ENCODE data around the gene PDZD2. TPM values are rescaled to one million over a fixed set of nuclear protein-coding genes. Genes with fewer than 3 reads are reported as not detected.
"Not testable (repeated sequence)": the region's sequence is repeated elsewhere in the genome, so short reads cannot be mapped to it uniquely, and the experiment has no call there.

The PDZD2 gene
- total RNA-seq = 0.52 TPM

DNA sequence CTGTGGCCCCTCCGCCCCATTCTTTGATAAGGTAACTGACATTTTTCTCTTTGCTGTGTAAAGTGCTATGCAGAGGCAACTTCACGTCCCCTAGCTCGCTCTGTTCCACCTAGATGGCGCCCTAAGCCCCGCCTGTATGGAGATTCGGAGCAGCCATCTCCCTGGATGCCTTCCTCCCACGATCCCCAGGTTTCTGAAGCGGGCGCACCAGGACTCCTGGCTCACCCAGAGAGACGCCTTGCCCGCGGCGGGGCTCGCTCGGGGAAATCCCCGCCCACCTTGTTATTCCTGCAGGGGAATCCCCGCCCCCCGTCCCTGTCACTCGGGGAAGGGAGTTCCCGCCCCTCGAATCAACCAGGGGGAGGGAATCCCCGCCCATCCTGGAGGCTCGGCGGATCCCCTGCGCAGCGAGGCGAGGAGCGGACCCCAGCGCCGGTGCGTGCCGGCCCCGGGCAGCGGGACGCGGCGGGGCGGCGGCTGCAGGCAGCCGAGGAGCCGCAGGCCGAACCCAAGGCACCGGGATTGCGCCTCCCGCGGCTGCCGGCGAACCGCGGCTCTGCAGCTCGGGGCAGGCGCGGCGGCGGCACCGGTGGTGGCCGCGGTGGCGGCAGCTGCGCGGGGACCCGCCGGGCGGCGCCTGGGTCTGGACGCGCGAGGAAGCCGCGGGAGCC is at the start of gene PDZD2:
TSS of gene PDZD2 (plus strand) at position 384 of the 671 bp plus-strand sequence.
- H3K27me3 ChIP-seq (ENCODE audit: insufficient read depth, low read length) = peaks cover 26% of the 10 kb centered on the region
- H3K9me3 ChIP-seq (ENCODE audit: low read depth, low read length) = no peaks in the 10 kb centered on the region
- H3K4me1 ChIP-seq (ENCODE audit: insufficient read depth, low read length) = peaks cover 10% of the 10 kb centered on the region
- peak within 1 kb of the TSS; percentile 41 for H3K4me3 ChIP-seq (ENCODE audit: low read length)

DNA sequence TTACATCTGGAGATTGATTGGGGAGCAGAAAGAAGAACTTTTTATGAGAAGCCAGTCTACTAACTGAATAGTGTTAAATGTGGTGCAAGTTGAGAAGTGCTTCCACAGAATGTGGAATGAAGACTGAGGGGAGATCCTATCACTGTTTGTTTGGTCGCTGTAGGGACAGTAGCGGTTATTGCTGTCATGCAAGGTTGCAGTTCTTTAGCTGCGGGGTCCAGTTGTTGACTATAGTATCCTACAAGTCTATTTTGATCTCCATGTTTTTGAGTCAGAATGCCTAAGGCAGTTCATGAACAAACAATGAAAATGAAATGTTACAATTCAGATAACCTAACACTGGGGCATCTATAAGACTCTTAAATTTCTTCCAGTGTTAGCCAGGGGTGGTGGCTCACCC is 45.3 kb upstream of the PDZD2 start:
- H3K4me1 ChIP-seq (ENCODE audit: insufficient read depth, low read length) = peaks cover 7% of the 10 kb centered on the region
- no peaks in the 10 kb centered on the region for H3K27me3 ChIP-seq (ENCODE audit: insufficient read depth, low read length)
- H3K9me3 ChIP-seq (ENCODE audit: low read depth, low read length) = no peaks in the 10 kb centered on the region
- H3K4me3 ChIP-seq (ENCODE audit: low read length) = no peak overlapping the region

DNA sequence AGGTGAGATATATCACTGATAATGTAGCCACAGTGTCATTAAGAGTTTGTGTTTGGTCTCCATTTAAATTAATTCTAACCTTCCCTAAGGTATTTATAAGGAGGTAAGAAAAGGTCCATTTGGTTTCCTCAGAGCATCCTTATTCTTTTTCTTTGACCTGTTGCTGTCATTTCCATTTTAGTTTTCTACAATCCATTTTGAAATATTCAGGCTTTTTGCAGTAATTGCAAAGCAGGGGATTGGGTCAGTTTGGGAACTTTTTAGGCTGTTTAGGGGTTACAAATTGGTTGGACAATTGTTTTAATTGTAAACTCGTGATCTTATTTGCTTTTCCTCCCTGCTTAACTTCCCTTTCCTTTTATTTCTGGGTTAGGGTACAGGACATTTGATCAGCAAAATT is 42.6 kb upstream of the PDZD2 start:
- no peaks in the 10 kb centered on the region for H3K27me3 ChIP-seq (ENCODE audit: insufficient read depth, low read length)
- no peaks in the 10 kb centered on the region for H3K4me1 ChIP-seq (ENCODE audit: insufficient read depth, low read length)
- H3K9me3 ChIP-seq (ENCODE audit: low read depth, low read length) = no peaks in the 10 kb centered on the region
- H3K4me3 ChIP-seq (ENCODE audit: low read length) = no peak overlapping the region

DNA sequence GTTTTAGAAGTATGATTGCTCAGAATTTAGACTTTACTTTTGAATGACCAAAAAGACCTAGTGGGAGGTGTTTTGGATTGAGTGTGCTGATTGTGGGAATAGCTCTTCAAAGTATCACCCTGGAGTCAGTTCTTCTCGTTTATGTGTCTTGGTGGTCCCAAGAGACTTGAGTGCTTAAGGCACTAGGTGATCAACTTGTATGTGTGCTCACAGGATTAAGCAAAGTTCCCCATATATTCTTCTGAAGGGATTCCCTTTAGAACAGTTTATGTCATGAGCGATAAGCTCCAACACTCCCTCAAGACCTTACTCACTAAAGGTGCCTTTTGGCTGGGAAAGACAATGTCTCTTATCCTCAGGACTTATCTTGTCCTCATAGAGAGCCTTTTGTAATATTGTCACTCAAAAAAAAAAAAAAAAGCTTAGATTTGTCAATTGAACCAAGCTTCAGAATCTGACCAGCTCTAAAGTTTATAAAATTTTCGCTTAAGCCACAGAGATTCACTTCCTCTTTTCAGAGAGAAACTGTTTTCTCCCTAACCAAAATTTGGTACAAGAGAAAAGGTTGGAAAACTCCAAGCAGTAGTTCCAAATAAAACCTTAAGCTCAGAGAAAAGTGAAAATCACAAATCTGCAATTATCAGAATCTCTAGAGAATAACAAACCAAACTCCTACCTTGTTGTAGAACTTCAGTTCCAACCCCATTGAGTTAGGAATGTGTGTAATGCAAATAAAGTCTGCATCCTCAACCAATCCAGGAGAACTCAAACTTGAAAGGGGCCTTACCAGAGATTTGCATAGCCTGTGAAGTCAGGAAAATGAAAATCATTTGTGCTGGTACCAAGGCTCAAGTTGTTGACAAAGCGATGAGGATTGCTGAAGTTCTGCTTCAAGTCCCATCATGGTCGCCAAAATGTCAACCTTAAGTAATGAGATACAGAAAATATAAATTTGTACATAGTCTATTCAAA is 40.0 kb upstream of the PDZD2 start:
- H3K4me1 ChIP-seq (ENCODE audit: insufficient read depth, low read length) = no peaks in the 10 kb centered on the region
- no peaks in the 10 kb centered on the region for H3K9me3 ChIP-seq (ENCODE audit: low read depth, low read length)
- H3K4me3 ChIP-seq (ENCODE audit: low read length) = no peak overlapping the region
- no peaks in the 10 kb centered on the region for H3K27me3 ChIP-seq (ENCODE audit: insufficient read depth, low read length)

DNA sequence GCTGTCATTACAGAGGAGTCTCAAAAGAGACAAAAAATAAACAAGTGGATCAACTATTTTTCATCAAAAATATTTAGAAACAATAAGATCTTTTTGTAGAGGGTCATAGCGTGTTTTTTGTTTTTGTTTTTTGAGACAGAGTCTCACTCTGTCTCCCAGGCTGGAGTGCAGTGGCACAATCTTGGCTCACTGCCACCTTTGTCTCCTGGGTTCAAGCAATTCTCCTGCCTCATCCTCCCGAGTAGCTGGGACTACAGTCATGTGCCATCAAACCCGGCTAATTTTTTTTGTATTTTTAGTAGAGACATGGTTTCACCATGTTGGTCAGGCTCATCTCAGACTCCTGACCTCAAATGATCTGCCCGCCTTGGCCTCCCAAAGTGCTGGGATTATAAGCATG is 36.6 kb upstream of the PDZD2 start:
- not testable (repeated sequence) for H3K4me1 ChIP-seq (ENCODE audit: insufficient read depth, low read length); H3K4me3 ChIP-seq (ENCODE audit: low read length); H3K27me3 ChIP-seq (ENCODE audit: insufficient read depth, low read length); H3K9me3 ChIP-seq (ENCODE audit: low read depth, low read length)

DNA sequence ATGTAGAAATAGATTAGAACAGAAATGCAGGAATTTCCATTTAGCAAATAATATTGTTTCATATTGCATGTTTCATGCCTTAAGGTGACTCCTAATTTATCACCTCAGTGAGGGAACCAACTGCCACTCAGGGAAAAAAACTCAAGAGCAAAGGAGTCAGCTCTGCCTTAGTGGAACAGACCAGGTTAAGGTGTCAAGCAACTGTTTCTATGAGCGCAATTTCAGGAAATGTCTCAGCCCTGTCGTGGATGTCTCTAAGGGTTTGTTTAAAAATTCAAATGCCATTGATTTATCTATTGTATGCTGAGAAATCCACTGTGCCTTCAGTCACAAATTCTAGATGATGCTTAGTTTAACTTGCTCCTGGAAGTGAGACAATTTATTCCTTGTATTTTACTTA is 34.7 kb upstream of the PDZD2 start:
- no peaks in the 10 kb centered on the region for H3K4me1 ChIP-seq (ENCODE audit: insufficient read depth, low read length)
- H3K27me3 ChIP-seq (ENCODE audit: insufficient read depth, low read length) = no peaks in the 10 kb centered on the region
- no peaks in the 10 kb centered on the region for H3K9me3 ChIP-seq (ENCODE audit: low read depth, low read length)
- H3K4me3 ChIP-seq (ENCODE audit: low read length) = no peak overlapping the region

DNA sequence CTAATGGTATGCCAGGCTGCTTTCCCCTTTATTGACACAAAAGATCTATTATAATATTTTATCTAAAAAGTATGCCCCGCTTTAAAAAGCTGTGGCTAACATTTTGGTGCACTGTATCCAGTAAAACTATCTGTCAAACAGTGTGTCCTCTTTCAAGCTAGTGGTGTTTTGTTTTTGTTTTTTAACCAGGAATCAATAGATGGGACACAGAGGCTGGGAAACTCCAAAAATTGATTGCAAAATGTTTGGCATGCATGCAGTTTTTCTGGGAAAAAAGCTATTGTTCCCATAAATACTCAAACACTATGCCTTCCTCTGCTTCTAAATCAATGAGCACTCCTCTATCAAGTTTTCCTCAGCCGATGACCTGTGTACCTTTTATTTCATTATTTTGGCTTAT is 34.3 kb upstream of the PDZD2 start:
- no peaks in the 10 kb centered on the region for H3K9me3 ChIP-seq (ENCODE audit: low read depth, low read length)
- no peaks in the 10 kb centered on the region for H3K4me1 ChIP-seq (ENCODE audit: insufficient read depth, low read length)
- no peaks in the 10 kb centered on the region for H3K27me3 ChIP-seq (ENCODE audit: insufficient read depth, low read length)
- H3K4me3 ChIP-seq (ENCODE audit: low read length) = no peak overlapping the region

DNA sequence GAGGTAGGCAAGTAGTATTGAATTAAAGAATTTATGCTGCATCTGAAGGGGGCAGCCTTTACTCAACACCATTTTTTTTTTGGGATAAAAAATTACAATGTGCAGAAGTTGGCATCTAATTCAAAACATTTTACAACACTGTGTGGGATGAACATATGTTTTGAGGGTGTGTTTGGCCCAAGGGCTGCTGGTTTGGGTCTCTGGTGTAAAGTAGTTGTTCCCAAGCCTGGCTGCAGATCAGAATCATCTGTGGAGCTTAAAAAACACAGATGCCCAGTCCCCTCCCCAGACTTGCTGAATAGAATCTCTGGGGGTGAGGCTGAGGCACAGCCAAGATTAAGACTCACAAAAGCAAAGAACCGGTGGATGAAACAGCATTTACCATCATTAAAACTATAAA is 33.0 kb upstream of the PDZD2 start:
- no peaks in the 10 kb centered on the region for H3K4me1 ChIP-seq (ENCODE audit: insufficient read depth, low read length)
- H3K27me3 ChIP-seq (ENCODE audit: insufficient read depth, low read length) = no peaks in the 10 kb centered on the region
- H3K4me3 ChIP-seq (ENCODE audit: low read length) = no peak overlapping the region
- H3K9me3 ChIP-seq (ENCODE audit: low read depth, low read length) = no peaks in the 10 kb centered on the region

DNA sequence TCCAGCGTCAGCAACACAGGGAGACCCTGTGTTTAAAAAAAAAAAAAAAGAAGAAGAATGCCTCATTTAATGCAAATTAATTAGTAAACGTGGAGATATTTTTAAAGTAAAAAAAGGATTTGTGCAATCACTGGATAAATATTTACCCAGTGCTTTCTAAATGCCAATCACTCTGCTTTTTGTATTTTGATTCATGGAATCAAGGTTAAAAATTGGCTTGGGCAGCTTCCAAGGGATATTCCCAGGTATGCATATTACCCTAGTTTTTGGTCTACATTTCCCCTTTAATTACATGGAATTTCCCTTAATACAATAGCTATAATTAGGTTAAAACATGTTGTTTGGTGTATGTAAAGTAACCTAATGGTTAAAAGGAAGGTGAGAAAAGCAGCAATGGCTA is 31.4 kb upstream of the PDZD2 start:
- Histone ChIP-seq H3K9me3 (ENCODE audit: low read depth, low read length) (no peaks in the 10 kb centered on the region), H3K4me3 (ENCODE audit: low read length) (no peak overlapping the region), H3K27me3 (ENCODE audit: insufficient read depth, low read length) (no peaks in the 10 kb centered on the region), H3K4me1 (ENCODE audit: insufficient read depth, low read length) (no peaks in the 10 kb centered on the region)

DNA sequence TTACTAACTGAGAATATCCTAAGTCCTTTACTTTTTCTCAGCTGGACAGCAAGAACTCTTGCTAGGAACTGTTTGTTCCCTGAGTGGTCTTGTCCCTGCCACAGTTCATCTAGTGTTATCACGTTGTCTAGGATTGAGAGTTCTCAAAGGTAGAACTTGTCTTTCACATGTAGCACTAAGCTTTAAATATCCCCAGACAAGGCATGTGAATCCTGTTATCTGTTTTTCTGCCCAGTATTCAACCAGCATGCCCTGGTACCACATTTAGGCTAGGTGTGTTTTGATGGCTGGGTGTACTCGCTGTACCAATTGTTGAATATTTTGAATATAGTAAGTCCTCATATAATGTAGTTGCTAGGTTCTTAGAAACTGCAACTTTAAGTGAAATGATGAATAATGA is 27.9 kb upstream of the PDZD2 start:
- Histone ChIP-seq H3K4me3 (ENCODE audit: low read length) (no peak overlapping the region), H3K4me1 (ENCODE audit: insufficient read depth, low read length) (no peaks in the 10 kb centered on the region), H3K27me3 (ENCODE audit: insufficient read depth, low read length) (no peaks in the 10 kb centered on the region), H3K9me3 (ENCODE audit: low read depth, low read length) (no peaks in the 10 kb centered on the region)

DNA sequence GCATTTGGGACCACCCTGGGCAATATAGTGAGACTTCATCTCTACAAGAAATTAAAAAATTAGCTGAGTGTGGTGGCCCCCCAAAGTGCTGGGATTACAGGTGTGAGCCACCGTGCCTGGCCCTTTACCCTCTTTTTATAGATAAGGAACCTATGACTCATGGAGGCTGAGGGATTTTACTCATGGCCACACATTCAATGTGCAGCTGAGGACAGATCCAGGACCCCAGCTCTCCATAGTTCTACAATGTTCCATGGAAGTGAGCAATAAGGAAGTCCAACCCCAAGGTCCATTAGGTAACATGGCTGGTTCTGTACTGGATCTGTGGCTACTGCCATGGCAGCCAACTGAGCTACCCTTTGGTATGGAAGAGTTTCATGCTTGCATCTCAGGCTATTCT is 25.3 kb upstream of the PDZD2 start:
- H3K9me3 ChIP-seq (ENCODE audit: low read depth, low read length) = no peaks in the 10 kb centered on the region
- H3K4me3 ChIP-seq (ENCODE audit: low read length) = no peak overlapping the region
- H3K4me1 ChIP-seq (ENCODE audit: insufficient read depth, low read length) = no peaks in the 10 kb centered on the region
- no peaks in the 10 kb centered on the region for H3K27me3 ChIP-seq (ENCODE audit: insufficient read depth, low read length)

DNA sequence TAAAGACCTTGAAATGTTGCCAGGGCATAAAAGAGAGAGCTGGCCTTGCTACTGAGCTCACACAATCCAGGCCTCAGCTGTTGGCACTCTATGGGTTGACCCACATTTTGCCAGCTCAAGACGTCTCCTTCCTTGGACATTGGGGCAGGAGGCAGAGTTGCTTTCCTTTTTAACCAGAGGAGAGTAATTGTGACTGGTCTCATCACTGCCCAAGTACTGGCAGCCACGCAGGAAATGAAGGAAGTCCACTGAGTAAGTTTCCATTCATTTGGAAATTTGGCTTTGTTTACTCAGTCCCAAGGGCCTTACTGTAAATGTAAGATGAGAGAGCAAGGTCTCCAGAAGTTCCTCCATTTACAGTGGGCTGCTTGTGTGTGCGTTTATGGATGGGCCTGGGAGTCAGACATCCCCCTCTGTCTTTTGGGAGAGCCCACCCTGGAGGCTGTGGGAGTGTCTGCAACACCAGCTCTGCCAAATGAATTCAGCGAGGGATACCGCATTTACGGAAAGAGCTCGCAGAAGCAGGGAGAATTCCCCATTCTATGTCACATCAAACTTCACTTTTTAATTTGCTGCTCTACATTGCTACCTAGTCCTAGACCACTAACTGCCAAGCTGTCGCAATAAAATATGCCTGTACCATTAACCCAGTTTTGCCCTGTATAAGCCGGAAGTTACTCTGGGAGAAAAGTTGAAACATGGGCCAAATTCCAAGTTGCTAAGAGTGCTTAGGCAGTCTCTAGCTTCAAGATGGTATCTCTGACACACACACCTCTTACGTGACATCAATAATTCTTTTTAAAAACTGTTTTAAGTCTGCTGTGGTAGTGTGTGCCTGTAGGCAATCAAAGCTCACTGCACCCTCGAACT is 24.5 kb upstream of the PDZD2 start:
- H3K9me3 ChIP-seq (ENCODE audit: low read depth, low read length) = no peaks in the 10 kb centered on the region
- H3K4me3 ChIP-seq (ENCODE audit: low read length) = no peak overlapping the region
- H3K27me3 ChIP-seq (ENCODE audit: insufficient read depth, low read length) = no peaks in the 10 kb centered on the region
- no peaks in the 10 kb centered on the region for H3K4me1 ChIP-seq (ENCODE audit: insufficient read depth, low read length)

DNA sequence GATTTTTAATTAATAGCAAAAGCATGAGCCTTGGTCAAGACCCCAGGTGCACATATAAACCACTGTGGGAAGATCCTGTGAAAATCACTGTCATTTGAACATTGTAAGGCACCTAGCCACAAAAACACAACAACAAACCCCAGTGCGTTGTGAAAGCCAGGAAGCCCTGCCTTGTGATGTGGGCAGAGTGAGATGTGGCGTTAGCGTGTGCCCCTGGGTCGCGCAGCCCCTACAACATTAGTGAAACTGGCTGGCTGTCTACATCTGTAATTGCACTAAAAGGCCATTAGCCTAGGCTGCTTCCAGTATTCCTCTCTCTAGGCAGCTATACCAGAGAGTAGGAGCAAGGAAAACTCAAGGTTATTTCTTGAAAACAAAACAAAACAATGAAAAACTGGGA is 21.1 kb upstream of the PDZD2 start:
- Histone ChIP-seq H3K4me3 (ENCODE audit: low read length) (no peak overlapping the region), H3K9me3 (ENCODE audit: low read depth, low read length) (no peaks in the 10 kb centered on the region), H3K4me1 (ENCODE audit: insufficient read depth, low read length) (no peaks in the 10 kb centered on the region), H3K27me3 (ENCODE audit: insufficient read depth, low read length) (no peaks in the 10 kb centered on the region)

DNA sequence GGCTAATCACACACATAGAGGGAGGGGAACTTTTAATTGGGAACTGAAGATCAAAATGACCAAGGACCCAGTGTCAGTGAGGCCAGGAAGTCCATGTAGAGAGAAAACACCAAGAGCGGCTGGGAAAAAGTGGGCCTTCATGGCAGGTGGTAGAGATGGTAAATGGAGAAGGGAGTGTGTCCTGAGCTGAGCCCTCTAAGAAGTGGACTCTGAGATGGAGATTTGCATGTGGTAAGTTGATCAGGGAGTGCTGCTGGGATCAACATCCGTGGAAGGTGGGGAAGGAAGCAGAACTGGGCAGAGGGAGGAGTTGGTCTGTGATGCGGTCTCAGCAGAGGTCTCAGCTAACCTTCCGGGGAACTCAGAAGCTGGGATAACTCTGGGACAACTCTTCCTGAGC is 18.9 kb upstream of the PDZD2 start:
- H3K4me3 ChIP-seq (ENCODE audit: low read length) = no peak overlapping the region
- H3K27me3 ChIP-seq (ENCODE audit: insufficient read depth, low read length) = no peaks in the 10 kb centered on the region
- no peaks in the 10 kb centered on the region for H3K9me3 ChIP-seq (ENCODE audit: low read depth, low read length)
- H3K4me1 ChIP-seq (ENCODE audit: insufficient read depth, low read length) = no peaks in the 10 kb centered on the region

DNA sequence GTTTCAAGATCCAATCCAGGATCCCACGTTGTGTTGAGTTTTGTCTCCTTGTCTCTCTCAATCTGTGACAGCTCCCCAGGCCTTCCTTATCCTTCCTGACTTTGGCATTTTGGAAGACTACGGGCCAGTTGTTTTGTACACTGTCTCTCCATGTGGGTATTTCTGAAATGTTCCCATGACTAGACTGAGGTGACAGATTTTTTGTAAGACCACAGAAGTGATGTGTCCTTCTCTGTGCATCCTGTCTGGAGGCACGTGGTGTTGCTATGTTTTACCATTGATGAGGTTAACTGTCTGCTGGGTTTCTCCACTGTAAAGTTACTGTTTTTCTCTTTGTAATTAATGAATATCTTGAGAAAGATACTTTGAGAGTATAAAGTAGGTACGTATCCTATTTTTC is 15.7 kb upstream of the PDZD2 start:
- H3K4me3 ChIP-seq (ENCODE audit: low read length) = no peak overlapping the region
- no peaks in the 10 kb centered on the region for H3K4me1 ChIP-seq (ENCODE audit: insufficient read depth, low read length)
- no peaks in the 10 kb centered on the region for H3K9me3 ChIP-seq (ENCODE audit: low read depth, low read length)
- H3K27me3 ChIP-seq (ENCODE audit: insufficient read depth, low read length) = no peaks in the 10 kb centered on the region
